Measurements from ENCODE around the gene NTM. TPM values are rescaled to one million over a fixed set of nuclear protein-coding genes. Genes with fewer than 3 reads are reported as not detected.

NTM gene
- total and polyA plus RNA-seq, 2 donors (not counting 1 experiment from before 2014, with no cell fraction given), result 12.3 to 28.6 TPM

DNA sequence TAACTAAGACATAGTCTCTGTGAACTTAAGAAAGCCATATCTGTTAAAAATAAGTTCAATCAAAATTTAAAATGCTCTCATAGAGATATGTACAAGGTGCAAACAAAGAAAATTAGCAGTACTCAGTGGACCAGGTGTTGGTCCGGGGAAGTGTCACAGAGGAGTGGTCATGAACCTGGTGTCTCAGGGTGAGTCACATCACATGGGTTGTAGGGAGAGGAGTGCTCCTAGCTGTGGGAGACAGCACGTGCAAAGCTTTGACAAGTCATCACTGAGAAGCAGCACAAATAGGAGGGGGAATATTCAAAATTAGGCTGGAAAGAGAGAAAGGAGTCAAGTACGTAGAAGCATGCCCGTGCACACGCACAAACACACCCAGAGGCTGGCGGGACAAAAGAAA is 438.1 kb downstream of the NTM start:
- TF ChIP-seq, protein P1, sequence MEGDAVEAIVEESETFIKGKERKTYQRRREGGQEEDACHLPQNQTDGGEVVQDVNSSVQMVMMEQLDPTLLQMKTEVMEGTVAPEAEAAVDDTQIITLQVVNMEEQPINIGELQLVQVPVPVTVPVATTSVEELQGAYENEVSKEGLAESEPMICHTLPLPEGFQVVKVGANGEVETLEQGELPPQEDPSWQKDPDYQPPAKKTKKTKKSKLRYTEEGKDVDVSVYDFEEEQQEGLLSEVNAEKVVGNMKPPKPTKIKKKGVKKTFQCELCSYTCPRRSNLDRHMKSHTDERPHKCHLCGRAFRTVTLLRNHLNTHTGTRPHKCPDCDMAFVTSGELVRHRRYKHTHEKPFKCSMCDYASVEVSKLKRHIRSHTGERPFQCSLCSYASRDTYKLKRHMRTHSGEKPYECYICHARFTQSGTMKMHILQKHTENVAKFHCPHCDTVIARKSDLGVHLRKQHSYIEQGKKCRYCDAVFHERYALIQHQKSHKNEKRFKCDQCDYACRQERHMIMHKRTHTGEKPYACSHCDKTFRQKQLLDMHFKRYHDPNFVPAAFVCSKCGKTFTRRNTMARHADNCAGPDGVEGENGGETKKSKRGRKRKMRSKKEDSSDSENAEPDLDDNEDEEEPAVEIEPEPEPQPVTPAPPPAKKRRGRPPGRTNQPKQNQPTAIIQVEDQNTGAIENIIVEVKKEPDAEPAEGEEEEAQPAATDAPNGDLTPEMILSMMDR (conservative IDR thresholded peaks at IDR 0.05 in 1 of 2, IDR thresholded peaks at IDR 0.05 in 1 of 2; ENCODE audit: low read depth in 1 of 2, low read length in 2 of 2), result no peak
- no peak for TF ChIP-seq EZH2 (IDR thresholded peaks at IDR 0.05; ENCODE audit: low read length, missing control alignments)
- no peaks in the 10 kb centered on the region for H3K4me1 ChIP-seq (ENCODE audit: control insufficient read depth, extremely low read depth, insufficient read depth, low read length)
- no peaks in the 10 kb centered on the region for H3K36me3 ChIP-seq (ENCODE audit: control insufficient read depth, insufficient read depth, low read length)
- no peaks in the 10 kb centered on the region for H3K9me3 ChIP-seq (ENCODE audit: control insufficient read depth, insufficient read depth, low read depth, low read length)
- no peaks in the 10 kb centered on the region for H4K20me1 ChIP-seq (ENCODE audit: control insufficient read depth, extremely low read depth, insufficient read depth, low read length)
- no peak for DNase-seq (ENCODE audit: low read depth in 2 of 2)
- peaks cover 4% of the 10 kb centered on the region for H3K27me3 ChIP-seq (ENCODE audit: control insufficient read depth, insufficient read depth, low read length)
- H3K27ac ChIP-seq (ENCODE audit: insufficient read depth, low read length), result no peak overlapping the region
- H3K9ac ChIP-seq (ENCODE audit: insufficient read depth, low read length), result no peak overlapping the region
- H3K4me2 ChIP-seq (ENCODE audit: extremely low read depth, insufficient read depth, low read length), result no peak overlapping the region
- no peaks in the 10 kb centered on the region for H3K79me2 ChIP-seq (ENCODE audit: control insufficient read depth, insufficient read depth, low read length)
- H3K4me3 ChIP-seq (replicated peaks in 1 of 4; ENCODE audit: control extremely low read depth in 1 of 4, insufficient read depth in 1 of 4, low read depth in 3 of 4, low read length in 4 of 4), result no peak overlapping the region
- no peak overlapping the region for H2AFZ ChIP-seq (ENCODE audit: low read length)

DNA sequence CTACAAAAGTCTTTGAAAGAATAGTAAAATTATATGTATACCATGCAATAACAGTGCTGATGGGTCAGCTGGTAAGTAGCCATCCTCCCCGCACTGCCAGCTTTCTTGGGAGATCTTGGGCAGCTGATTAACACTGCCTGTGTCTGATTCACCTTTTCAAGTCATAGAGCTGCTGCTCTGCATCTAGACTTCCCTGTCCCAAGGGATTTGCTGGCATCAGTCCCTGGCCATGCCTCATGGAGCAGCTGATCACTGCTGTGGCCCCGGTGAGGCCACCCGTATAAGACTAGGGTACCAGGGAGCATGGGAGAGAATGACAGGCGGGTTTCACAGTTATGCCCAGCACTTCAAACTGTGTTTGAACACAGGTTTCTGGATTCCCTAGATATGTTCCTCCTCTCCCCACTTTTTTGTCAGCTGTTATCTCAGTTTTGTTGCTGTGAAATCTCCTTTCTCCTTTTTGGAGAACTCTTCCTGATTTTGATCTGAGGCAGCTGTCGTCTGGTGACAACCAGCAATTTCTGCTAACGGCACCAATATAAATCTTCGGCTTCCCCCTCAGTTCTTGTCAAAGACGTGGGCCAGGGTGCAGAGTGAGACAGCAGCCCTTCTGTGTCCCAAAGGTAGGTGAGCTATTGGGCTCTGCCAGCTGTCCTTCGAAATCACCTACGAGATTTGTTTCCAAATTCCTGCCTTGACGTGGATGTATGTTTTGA is 438.9 kb downstream of the NTM start:
- Histone ChIP-seq H3K4me3 (replicated peaks in 1 of 4; ENCODE audit: control extremely low read depth in 1 of 4, insufficient read depth in 1 of 4, low read depth in 3 of 4, low read length in 4 of 4) (no peak overlapping the region), H3K9me3 (ENCODE audit: control insufficient read depth, insufficient read depth, low read depth, low read length) (no peaks in the 10 kb centered on the region), H4K20me1 (ENCODE audit: control insufficient read depth, extremely low read depth, insufficient read depth, low read length) (no peaks in the 10 kb centered on the region), H3K4me2 (ENCODE audit: extremely low read depth, insufficient read depth, low read length) (no peak overlapping the region), H3K27me3 (ENCODE audit: control insufficient read depth, insufficient read depth, low read length) (peaks cover 3% of the 10 kb centered on the region), H3K27ac (ENCODE audit: insufficient read depth, low read length) (no peak overlapping the region), H3K36me3 (ENCODE audit: control insufficient read depth, insufficient read depth, low read length) (no peaks in the 10 kb centered on the region), H3K9ac (ENCODE audit: insufficient read depth, low read length) (no peak overlapping the region), H3K79me2 (ENCODE audit: control insufficient read depth, insufficient read depth, low read length) (no peaks in the 10 kb centered on the region), H3K4me1 (ENCODE audit: control insufficient read depth, extremely low read depth, insufficient read depth, low read length) (no peaks in the 10 kb centered on the region), H2AFZ (ENCODE audit: low read length) (no peak overlapping the region)
- TF ChIP-seq, protein P1 (conservative IDR thresholded peaks at IDR 0.05 in 1 of 2, IDR thresholded peaks at IDR 0.05 in 1 of 2; ENCODE audit: low read depth in 1 of 2, low read length in 2 of 2), result no peak
- TF ChIP-seq EZH2 (IDR thresholded peaks at IDR 0.05; ENCODE audit: low read length, missing control alignments), result no peak
- no peak for DNase-seq (ENCODE audit: low read depth in 2 of 2)

DNA sequence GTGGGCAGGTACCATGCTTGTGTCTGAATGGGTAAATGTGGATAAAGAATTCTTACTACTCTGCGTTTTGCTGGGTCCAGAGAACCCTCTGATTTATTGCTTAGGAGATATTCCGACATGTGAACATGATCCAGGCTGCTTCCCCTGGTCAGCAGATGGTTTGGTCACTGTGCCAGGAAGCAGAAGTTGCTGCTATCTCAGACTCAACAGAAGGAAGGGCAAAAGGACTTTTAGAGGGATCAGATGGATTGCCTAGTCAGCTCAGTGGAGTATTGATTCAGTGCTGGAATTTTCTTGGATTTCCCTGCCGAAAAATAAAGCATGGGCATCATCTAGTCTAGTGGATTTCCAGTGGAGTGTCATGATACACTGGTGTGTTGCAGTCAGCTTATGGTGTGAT is 440.1 kb downstream of the NTM start:
- peak in 1 of 2 donors; percentile 14 for DNase-seq (ENCODE audit: low read depth in 2 of 2)

More for the DNA sequence above, 440.1 kb downstream of the NTM start:
- no peak for TF ChIP-seq EZH2 (IDR thresholded peaks at IDR 0.05; ENCODE audit: low read length, missing control alignments)
- TF ChIP-seq, protein P1 (conservative IDR thresholded peaks at IDR 0.05 in 1 of 2, IDR thresholded peaks at IDR 0.05 in 1 of 2; ENCODE audit: low read depth in 1 of 2, low read length in 2 of 2), result no peak
- Histone ChIP-seq H4K20me1 (ENCODE audit: control insufficient read depth, extremely low read depth, insufficient read depth, low read length) (no peaks in the 10 kb centered on the region), H3K9ac (ENCODE audit: insufficient read depth, low read length) (no peak overlapping the region), H3K9me3 (ENCODE audit: control insufficient read depth, insufficient read depth, low read depth, low read length) (no peaks in the 10 kb centered on the region), H3K36me3 (ENCODE audit: control insufficient read depth, insufficient read depth, low read length) (no peaks in the 10 kb centered on the region), H2AFZ (ENCODE audit: low read length) (no peak overlapping the region), H3K4me2 (ENCODE audit: extremely low read depth, insufficient read depth, low read length) (no peak overlapping the region), H3K27me3 (ENCODE audit: control insufficient read depth, insufficient read depth, low read length) (no peaks in the 10 kb centered on the region), H3K4me1 (ENCODE audit: control insufficient read depth, extremely low read depth, insufficient read depth, low read length) (no peaks in the 10 kb centered on the region), H3K79me2 (ENCODE audit: control insufficient read depth, insufficient read depth, low read length) (no peaks in the 10 kb centered on the region), H3K27ac (ENCODE audit: insufficient read depth, low read length) (no peak overlapping the region), H3K4me3 (replicated peaks in 1 of 4; ENCODE audit: control extremely low read depth in 1 of 4, insufficient read depth in 1 of 4, low read depth in 3 of 4, low read length in 4 of 4) (no peak overlapping the region)
